H9 (cell line): Measurements from ENCODE around the gene GREB1L. TPM values are rescaled to one million over a fixed set of nuclear protein-coding genes. Genes with fewer than 3 reads are reported as not detected.

Source experiments
- DNase-seq: peaks from one replicate; pipeline ENCODE4 v3.0.0-alpha.2; 2017
- H2AFZ ChIP-seq: one replicate; pipeline ENCODE4 v1.6.1; 2013; ENCODE audit warnings: mild to moderate bottlenecking, low read length, control low read depth, moderate library complexity
- H2AK5ac ChIP-seq: 2 replicates; pipeline ENCODE4 v1.6.1; 2013; ENCODE audit warnings: low read length, control low read depth, mixed read lengths; ENCODE audit not compliant: insufficient read length
- H2BK120ac ChIP-seq: one replicate; pipeline ENCODE4 v1.6.1; 2013; ENCODE audit warnings: low read depth, mild to moderate bottlenecking, low read length, control low read depth, inconsistent platforms; ENCODE audit not compliant: poor library complexity, severe bottlenecking
- H2BK12ac ChIP-seq: 2 replicates; pipeline ENCODE4 v1.6.1; 2013; ENCODE audit warnings: low read length, control low read depth, mixed read lengths, low read depth; ENCODE audit not compliant: insufficient read length
- H2BK15ac ChIP-seq: 2 replicates; pipeline ENCODE4 v1.6.1; 2013; ENCODE audit warnings: low read depth, low read length, control low read depth
- H2BK20ac ChIP-seq: one replicate; pipeline ENCODE4 v1.6.1; 2013; ENCODE audit warnings: low read depth, mild to moderate bottlenecking, low read length, control low read depth, inconsistent platforms; ENCODE audit not compliant: poor library complexity, severe bottlenecking
- H2BK5ac ChIP-seq: 2 replicates; pipeline ENCODE4 v1.6.1; 2013; ENCODE audit warnings: low read length, control low read depth, mixed read lengths; ENCODE audit not compliant: insufficient read length
- H3K14ac ChIP-seq: 2 replicates; pipeline ENCODE4 v1.6.1; 2013; ENCODE audit warnings: low read length, control low read depth; ENCODE audit not compliant: insufficient read depth
- H3K18ac ChIP-seq: 2 replicates; pipeline ENCODE4 v1.6.1; 2013; ENCODE audit warnings: low read depth, mild to moderate bottlenecking, mixed read lengths, low read length, control low read depth; ENCODE audit not compliant: insufficient read length
- H3K23ac ChIP-seq: 2 replicates; pipeline ENCODE4 v1.6.1; 2013; ENCODE audit warnings: low read length, control low read depth, mixed read lengths, low read depth; ENCODE audit not compliant: insufficient read length
- H3K23me2 ChIP-seq: 2 replicates; pipeline ENCODE4 v1.6.1; 2013; ENCODE audit warnings: low read depth, mild to moderate bottlenecking, mixed read lengths, low read length, control low read depth; ENCODE audit not compliant: insufficient read length, poor library complexity, severe bottlenecking
- H3K27ac ChIP-seq: 2 replicates; pipeline ENCODE4 v1.5.1; 2013; ENCODE audit warnings: low read length, control low read depth, mixed read lengths, low read depth; ENCODE audit not compliant: insufficient read length
- H3K27me3 ChIP-seq: 2 replicates; pipeline ENCODE4 v1.6.1; 2013; ENCODE audit warnings: low read length, control low read depth, inconsistent platforms; ENCODE audit not compliant: insufficient read depth
- H3K4ac ChIP-seq: 2 replicates; pipeline ENCODE4 v1.6.1; 2013; ENCODE audit warnings: low read depth, mild to moderate bottlenecking, control low read depth, inconsistent platforms, low read length, moderate library complexity
- H3K4me1 ChIP-seq: 2 replicates; pipeline ENCODE4 v1.6.1; 2013; ENCODE audit warnings: low read length, control low read depth, inconsistent platforms; ENCODE audit not compliant: insufficient read depth
- H3K4me2 ChIP-seq: 2 replicates; pipeline ENCODE4 v1.6.1; 2013; ENCODE audit warnings: low read length, control low read depth, mixed read lengths; ENCODE audit not compliant: insufficient read length, insufficient read depth
- H3K56ac ChIP-seq: 2 replicates; pipeline ENCODE4 v1.6.1; 2013; ENCODE audit warnings: low read depth, mild to moderate bottlenecking, mixed read lengths, low read length, control low read depth; ENCODE audit not compliant: insufficient read length
- H3K79me1 ChIP-seq: 2 replicates; pipeline ENCODE4 v1.6.1; 2013; ENCODE audit warnings: low read depth, mild to moderate bottlenecking, moderate library complexity, low read length, control low read depth, inconsistent platforms; ENCODE audit not compliant: insufficient read depth, poor library complexity, severe bottlenecking
- H3K79me2 ChIP-seq: 2 replicates; pipeline ENCODE4 v1.6.1; 2013; ENCODE audit warnings: low read length, control low read depth, inconsistent platforms; ENCODE audit not compliant: insufficient read depth
- H3K9ac ChIP-seq: 2 replicates; pipeline ENCODE4 v1.6.1; 2013; ENCODE audit warnings: low read length, control low read depth, mixed read lengths; ENCODE audit not compliant: insufficient read length; ENCODE audit errors: extremely low read depth
- H3K9me3 ChIP-seq: one replicate; pipeline ENCODE4 v1.6.1; 2013; ENCODE audit warnings: low read depth, low read length, inconsistent platforms; ENCODE audit not compliant: control insufficient read depth
- H3T11ph ChIP-seq: one replicate; pipeline ENCODE4 v1.6.1; 2013; ENCODE audit warnings: mild to moderate bottlenecking, low read length, control low read depth, inconsistent platforms
- H4K20me1 ChIP-seq: one replicate; pipeline ENCODE4 v1.6.1; 2013; ENCODE audit not compliant: control insufficient read depth, insufficient read length, insufficient read depth
- H4K5ac ChIP-seq: 2 replicates; pipeline ENCODE4 v1.6.1; 2013; ENCODE audit warnings: low read depth, mild to moderate bottlenecking, mixed read lengths, low read length, control low read depth; ENCODE audit not compliant: insufficient read length
- H4K8ac ChIP-seq: replicated peaks from 2 replicates; pipeline ENCODE4 v1.6.1; 2013; ENCODE audit warnings: low read length, control low read depth, mixed read lengths, low read depth; ENCODE audit not compliant: insufficient read length
- H4K91ac ChIP-seq: 2 replicates; pipeline ENCODE4 v1.6.1; 2013; ENCODE audit warnings: low read depth, mild to moderate bottlenecking, moderate library complexity, mixed read lengths, low read length, control low read depth; ENCODE audit not compliant: insufficient read length
- H3K27ac Mint-ChIP-seq, 3 experiments: 2 replicates in 2 of 3; 3 replicates in 1 of 3; pipeline ENCODE4 v1.8.0; 2020 to 2021; ENCODE audit warnings: mixed read lengths in 3 of 3, mild to moderate bottlenecking in 1 of 3, moderate library complexity in 1 of 3
- H3K27me3 Mint-ChIP-seq: 2 replicates; pipeline ENCODE4 v1.8.0; 2021; ENCODE audit warnings: low read depth, mild to moderate bottlenecking, moderate library complexity, mixed read lengths
- H3K36me3 Mint-ChIP-seq, 3 experiments: 2 replicates in 2 of 3; 3 replicates in 1 of 3; pipeline ENCODE4 v1.8.0; 2020 to 2021; ENCODE audit warnings: low read depth in 3 of 3, mixed read lengths in 3 of 3; ENCODE audit not compliant: insufficient read depth in 1 of 3
- H3K4me1 Mint-ChIP-seq, 2 experiments: 2 replicates each; pipeline ENCODE4 v1.8.0; 2020; ENCODE audit warnings: mixed read lengths in 2 of 2
- H3K4me3 Mint-ChIP-seq, 2 experiments: 2 replicates in 1 of 2; 3 replicates in 1 of 2; pipeline ENCODE4 v1.8.0; 2020 to 2021; ENCODE audit warnings: mild to moderate bottlenecking in 2 of 2, mixed read lengths in 2 of 2, moderate library complexity in 1 of 2
- H3K9me3 Mint-ChIP-seq, 2 experiments: 2 replicates in 1 of 2; 3 replicates in 1 of 2; pipeline ENCODE4 v1.8.0; 2020; ENCODE audit warnings: mild to moderate bottlenecking in 2 of 2, mixed read lengths in 2 of 2, moderate library complexity in 1 of 2
- CTCF ChIP-seq: fragments of 200-600 bp; sonication (generic); conservative IDR thresholded peaks from 3 replicates; pipeline ENCODE4 v1.8.0; 2021; ENCODE audit warnings: antibody characterized with exemption, mild to moderate bottlenecking
- WGBS: extraction: QIAGEN DNeasy Blood & Tissue Kit; methylation state at CpG from one replicate; pipeline ENCODE4 v1.1.7; 2013; ENCODE audit warnings: missing lambda C conversion rate, low lambda C conversion rate, mixed read lengths; ENCODE audit not compliant: insufficient read length; ENCODE audit errors: extremely low coverage; 5-methylcytosine and 5-hydroxymethylcytosine counted together
- total RNA-seq: library from RNA; stranded (reverse); gene quantifications from 2 replicates; pipeline ENCODE4 v1.2.1, GENCODE V29; 2021

Gene GREB1L
- total RNA-seq, 1 experiment from 2014 or later: 2.7 TPM

DNA sequence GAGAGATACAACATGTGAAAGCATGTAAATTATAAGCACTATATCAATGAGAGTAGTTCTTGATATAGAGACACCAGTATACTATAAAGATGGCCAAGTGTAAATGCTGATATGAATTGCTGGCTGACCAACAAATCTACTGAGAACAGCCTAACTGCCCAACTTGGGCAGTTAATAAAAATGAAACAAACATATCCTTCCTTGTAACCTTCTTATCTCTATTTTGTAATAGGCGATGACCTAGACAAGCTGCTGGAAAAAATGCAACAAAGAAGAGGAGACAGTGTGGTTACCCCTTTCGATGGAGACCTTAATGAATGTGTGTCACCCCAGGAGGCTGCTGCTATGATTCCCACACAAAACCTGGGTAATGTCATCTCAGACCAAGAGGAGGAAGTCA, 209.8 kb downstream of the GREB1L start:
- H3K4me1 Mint-ChIP-seq: peaks cover 4% of the 10 kb centered on the region in 2 experiments; a peak in 3 of 4 replicates
- no peak overlapping the region for H3K4me2 ChIP-seq
- H3K9ac ChIP-seq: no peak overlapping the region

More for the DNA sequence above, 209.8 kb downstream of the GREB1L start:
- H4K91ac ChIP-seq: no peak overlapping the region
- H3K79me2 ChIP-seq: no peaks in the 10 kb centered on the region
- WGBS: no CpG with 5 or more reads among the region's 2 CpGs
- H4K8ac ChIP-seq: no peak overlapping the region
- H3K27me3 ChIP-seq: no peaks in the 10 kb centered on the region
- H3K14ac ChIP-seq: no peak overlapping the region
- no peak overlapping the region for H4K5ac ChIP-seq
- H4K20me1 ChIP-seq: no peaks in the 10 kb centered on the region
- H2BK120ac ChIP-seq: no peak overlapping the region
- no peak overlapping the region for H3K18ac ChIP-seq
- Mint-ChIP-seq H3K4me3 (no peak overlapping the region), H3K9me3 (no peaks in the 10 kb centered on the region), H3K27ac (no peak overlapping the region), H3K27me3 (peaks cover 3% of the 10 kb centered on the region; the same call in 1 of the 2 replicates), H3K36me3 (peaks cover 0 to 9% (median 0%) of the 10 kb centered on the region in 3 experiments; a peak in 1 of 7 replicates)
- DNase-seq: no peak
- H2BK5ac ChIP-seq: no peak overlapping the region
- no peak for TF ChIP-seq CTCF
- H3K23me2 ChIP-seq: no peaks in the 10 kb centered on the region
- H3K4ac ChIP-seq: no peak overlapping the region
- no peak overlapping the region for H3K56ac ChIP-seq
- H3T11ph ChIP-seq: no peak overlapping the region
- H2AK5ac ChIP-seq: no peak overlapping the region
- no peak overlapping the region for H2BK20ac ChIP-seq
- no peak overlapping the region for H3K23ac ChIP-seq
- no peaks in the 10 kb centered on the region for H3K79me1 ChIP-seq
- no peak overlapping the region for H2BK12ac ChIP-seq
- no peak overlapping the region for H2BK15ac ChIP-seq
- H2AFZ ChIP-seq: no peak overlapping the region
- H3K27ac ChIP-seq: no peak overlapping the region
- H3K9me3 ChIP-seq: no peaks in the 10 kb centered on the region
- H3K4me1 ChIP-seq: no peaks in the 10 kb centered on the region
